Brain pericyte (primary cell): Measurements from ENCODE around the gene LRRC47.
"Not testable (repeated sequence)": the region's sequence is repeated elsewhere in the genome, so short reads cannot be mapped to it uniquely, and the experiment has no call there.

Experiments used
- DNase-seq: peaks from one replicate; pipeline ENCODE4 v3.0.0-alpha.2; 2012; ENCODE audit warnings: low read depth, low spot score

LRRC47 gene

DNA sequence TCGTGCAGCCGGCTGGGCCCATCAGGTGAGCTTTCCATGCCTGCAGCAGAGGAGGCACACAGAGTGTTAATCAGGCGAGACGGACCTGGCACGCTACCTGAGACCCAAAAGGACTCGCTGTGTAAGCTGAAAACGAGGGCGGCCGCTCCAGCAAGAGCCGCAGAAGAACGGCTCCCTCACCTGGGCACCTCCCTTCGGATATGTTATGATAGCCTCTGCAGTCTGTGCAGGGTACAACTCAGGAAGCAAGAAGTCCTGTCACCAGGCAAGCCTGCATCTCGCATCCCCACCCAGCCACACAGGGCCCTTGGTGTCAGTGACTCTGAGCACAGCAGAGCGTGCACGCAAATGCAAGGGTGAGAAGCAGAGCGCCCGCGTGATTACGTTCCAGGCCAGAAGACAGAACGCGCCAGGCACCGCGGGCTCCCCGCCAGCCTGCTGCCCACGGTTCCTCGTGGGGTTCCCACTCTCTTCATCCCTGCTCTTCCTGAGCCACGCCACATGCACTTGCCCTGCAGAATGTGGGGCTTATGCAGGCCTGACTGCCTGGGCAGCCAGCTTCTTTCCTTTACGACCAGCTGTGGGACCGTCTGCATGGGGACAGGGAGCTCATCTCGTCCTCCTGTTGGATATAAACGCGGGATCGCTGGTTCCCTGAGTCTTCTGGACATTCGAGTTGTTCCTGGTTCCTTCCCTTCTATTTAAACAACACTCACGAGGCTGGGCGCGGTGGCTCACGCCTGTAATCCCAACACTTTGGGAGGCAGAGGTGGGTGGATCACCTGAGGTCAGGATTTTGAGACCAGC is 20.2 kb upstream of the LRRC47 start:
- no peak for DNase-seq

GRCh38 chr1:3814771-3815561 is 18.7 kb upstream of the LRRC47 start:
- no peak for DNase-seq

DNA sequence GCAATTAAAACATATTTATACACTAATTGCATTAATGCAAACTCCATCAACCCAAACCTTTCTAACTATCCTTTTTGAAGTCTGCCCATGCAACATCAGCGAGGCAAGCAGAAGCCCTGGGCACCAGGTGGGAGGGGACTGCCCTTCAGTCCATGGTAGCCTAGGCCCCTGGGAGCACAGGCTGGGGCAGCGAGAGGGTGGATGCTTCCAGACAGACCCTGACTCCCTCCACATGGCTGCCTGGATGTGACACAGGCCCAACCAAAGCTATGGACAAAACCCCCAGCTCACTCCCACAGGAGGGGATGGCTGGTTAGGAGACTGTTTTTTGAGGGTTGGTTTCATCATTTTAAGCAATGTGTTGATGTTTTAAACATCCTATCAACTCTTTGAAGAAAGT is 17.8 kb upstream of the LRRC47 start:
- no peak for DNase-seq

GRCh38 chr1:3811595-3811911 is 15.3 kb upstream of the LRRC47 start:
- DNase-seq, result no peak

GRCh38 chr1:3810149-3810761 is 14.0 kb upstream of the LRRC47 start:
- DNase-seq, result not testable (repeated sequence)

- DNase-seq, result no peak
These were observed 13.4 kb upstream of the LRRC47 start for GRCh38 chr1:3809680-3810079.

- DNase-seq, result no peak
These were observed 11.5 kb upstream of the LRRC47 start for GRCh38 chr1:3807769-3808168.

GRCh38 chr1:3805038-3805437 is 8.7 kb upstream of the LRRC47 start:
- no peak for DNase-seq

DNA sequence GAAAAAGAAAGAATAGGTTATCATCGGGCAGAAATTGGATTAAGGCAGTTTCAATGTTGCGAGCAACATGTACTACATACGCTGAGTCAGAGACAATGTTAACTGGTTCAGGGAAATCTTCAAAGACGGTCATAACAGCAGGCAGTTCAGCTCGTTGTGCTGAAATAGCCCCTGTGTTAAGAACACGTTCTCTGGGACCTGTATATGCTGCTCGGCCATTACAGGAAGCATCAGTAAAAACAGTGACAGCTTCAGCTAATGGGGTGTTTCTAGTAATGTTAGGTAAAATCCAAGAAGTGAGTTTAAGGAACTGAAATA is 8.3 kb upstream of the LRRC47 start:
- DNase-seq, result not testable (repeated sequence)

GRCh38 chr1:3803905-3804626 is 7.8 kb upstream of the LRRC47 start:
- DNase-seq, result no peak

- DNase-seq, result not testable (repeated sequence)
These were observed 4.5 kb upstream of the LRRC47 start for GRCh38 chr1:3800795-3801194.

GRCh38 chr1:3799976-3800685 is 3.8 kb upstream of the LRRC47 start:
- DNase-seq, result no peak

- DNase-seq, result no peak
These were observed 664 bp downstream of the LRRC47 start for GRCh38 chr1:3795453-3796214.

- DNase-seq, result no peak
These were observed 5.3 kb downstream of the LRRC47 start for GRCh38 chr1:3790952-3791351.

DNA sequence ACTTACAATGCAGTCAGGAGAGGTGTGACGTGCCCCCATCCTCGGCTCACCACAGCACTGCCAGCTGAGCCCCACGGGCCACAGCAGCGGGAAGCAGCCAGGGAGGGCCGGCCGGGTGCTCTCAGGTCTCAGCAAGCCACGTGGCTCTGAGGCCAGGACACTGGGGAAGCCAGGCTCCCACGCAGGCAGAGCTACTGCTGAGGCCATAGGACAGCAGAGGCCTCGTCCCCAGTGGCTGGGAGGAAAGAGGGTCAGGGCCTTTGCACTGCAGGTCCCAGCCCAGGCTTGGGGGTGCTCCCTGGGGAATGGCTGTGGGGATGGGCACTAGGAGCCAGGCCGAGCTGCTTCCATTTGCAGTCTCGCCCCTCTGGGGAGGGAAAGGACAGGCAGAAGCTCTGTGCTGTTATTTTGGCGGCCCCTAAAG is 5.8 kb downstream of the LRRC47 start:
- no peak for DNase-seq

GRCh38 chr1:3789421-3790300 is 6.6 kb downstream of the LRRC47 start:
- no peak for DNase-seq

DNA sequence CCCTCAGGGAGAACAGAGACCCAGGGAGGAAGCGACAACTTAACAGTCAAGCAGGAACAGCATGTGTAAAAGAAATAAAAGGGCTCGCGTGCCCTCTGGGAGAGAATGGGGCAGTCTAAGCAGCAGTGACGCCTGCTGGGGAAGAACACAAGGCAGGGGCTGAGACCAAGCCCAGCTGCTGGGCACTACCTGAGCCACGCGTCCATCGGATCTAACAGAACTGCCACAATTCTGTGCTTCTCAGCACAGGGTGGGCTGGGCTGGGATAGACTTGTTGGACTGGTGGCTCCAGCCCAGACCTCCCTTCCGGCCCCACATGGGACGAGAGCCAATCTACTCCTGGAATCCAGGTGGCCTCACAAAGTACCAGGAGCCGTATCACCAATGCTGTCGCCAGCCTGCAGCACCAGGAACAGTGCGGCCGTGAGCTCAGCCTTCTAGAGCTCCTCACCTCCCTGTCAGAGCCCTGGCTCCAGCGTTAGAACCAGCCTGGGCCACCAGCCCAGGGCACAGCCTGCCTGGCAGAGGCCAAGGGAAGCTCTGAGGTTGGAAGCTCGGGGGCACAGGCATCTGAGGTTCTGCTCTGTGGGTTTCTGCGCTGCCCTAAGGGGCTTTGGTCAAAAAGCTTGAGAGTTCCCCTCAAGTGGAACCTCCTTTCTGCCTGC is 7.4 kb downstream of the LRRC47 start:
- no peak for DNase-seq

GRCh38 chr1:3787745-3788605 is 8.3 kb downstream of the LRRC47 start:
- no peak for DNase-seq
